ENCODE measurements around the gene ABAT.
A peak's percentile ranks its signal among the peaks of the same experiment; 100 is the strongest.

ABAT gene

GRCh38 chr16:8674413-8675022 is at the start of gene ABAT:
Gene ABAT (plus strand): TSS chr16:8674617. CDS start chr16:8735740, 61,123 bp downstream.
- DNase-seq: peak; percentile 85

GRCh38 chr16:8625491-8626087 is 48.8 kb upstream of the ABAT start:
- no peak for DNase-seq

- no peak for DNase-seq
Observed at GRCh38 chr16:8626946-8627345, 47.5 kb upstream of the ABAT start.

- DNase-seq: no peak
Observed at GRCh38 chr16:8627456-8627855, 47.0 kb upstream of the ABAT start.

GRCh38 chr16:8628981-8629725 is 45.3 kb upstream of the ABAT start:
- no peak for DNase-seq

- DNase-seq: no peak
Observed at GRCh38 chr16:8630255-8630953, 44.0 kb upstream of the ABAT start.

GRCh38 chr16:8631373-8631772 is 43.0 kb upstream of the ABAT start:
- no peak for DNase-seq

- DNase-seq: no peak
Observed at GRCh38 chr16:8631818-8632465, 42.5 kb upstream of the ABAT start.

- DNase-seq: no peak
Observed at GRCh38 chr16:8632675-8633182, 41.7 kb upstream of the ABAT start.

- no peak for DNase-seq
Observed at GRCh38 chr16:8634991-8635736, 39.3 kb upstream of the ABAT start.

GRCh38 chr16:8639694-8640093 is 34.7 kb upstream of the ABAT start:
- DNase-seq: no peak

- DNase-seq: no peak
Observed at GRCh38 chr16:8641671-8642070, 32.7 kb upstream of the ABAT start.

- no peak for DNase-seq
Observed at GRCh38 chr16:8642146-8642545, 32.3 kb upstream of the ABAT start.

- no peak for DNase-seq
Observed at GRCh38 chr16:8644211-8645140, 29.9 kb upstream of the ABAT start.

- DNase-seq: no peak
Observed at GRCh38 chr16:8645141-8645521, 29.3 kb upstream of the ABAT start.

GRCh38 chr16:8645831-8646230 is 28.6 kb upstream of the ABAT start:
- DNase-seq: no peak

GRCh38 chr16:8646326-8647053 is 27.9 kb upstream of the ABAT start:
- DNase-seq: no peak

- no peak for DNase-seq
Observed at GRCh38 chr16:8647721-8648318, 26.6 kb upstream of the ABAT start.

GRCh38 chr16:8648877-8649276 is 25.5 kb upstream of the ABAT start:
- DNase-seq: no peak

All from activated CD4-positive, alpha-beta T cell treated with anti-CD3 and anti-CD28 coated beads, Interleukin-2, amount 50 U/mL, for 1 hour (primary cell).